HEK293 (cell line): ENCODE measurements around the gene ZNF608.

Experiments used
- CTCF ChIA-PET: fragments of 350-600 bp; formaldehyde crosslinking; extraction: SDS; loops from one replicate; lab custom pipeline; 2021; ENCODE audit warnings: antibody characterized with exemption; lab: Yijun Ruan, JAX
- POLR2A ChIA-PET: fragments of 300-600 bp; formaldehyde crosslinking; extraction: SDS; loops from one replicate; lab custom pipeline; 2020; ENCODE audit warnings: antibody characterized with exemption, inconsistent platforms; lab: Yijun Ruan, JAX
- H3K27ac ChIP-seq: fragments of 200-500 bp; sonication (Bioruptor generic); 2 replicates; pipeline ENCODE4 v1.5.1; 2014; ENCODE audit warnings: low read depth, low read length, control low read depth, inconsistent platforms; ENCODE audit errors: extremely low read depth
- H3K36me3 ChIP-seq, 2 experiments: fragments of 200-500 bp in 1 of 2; sonication (Bioruptor generic) in 1 of 2; 1 replicate in 1 of 2; 2 replicates in 1 of 2; pipeline ENCODE4 v1.5.1; 2014 to 2017; ENCODE audit warnings: inconsistent platforms in 2 of 2, low read length in 2 of 2; ENCODE audit not compliant: control insufficient read depth in 2 of 2, insufficient read depth in 1 of 2
- H3K4me1 ChIP-seq: fragments of 200-500 bp; sonication (Bioruptor generic); 2 replicates; pipeline ENCODE4 v1.5.1; 2014; ENCODE audit warnings: mild to moderate bottlenecking, low read length, inconsistent platforms; ENCODE audit not compliant: control insufficient read depth, insufficient read depth
- H3K4me3 ChIP-seq: 2 replicates; pipeline ENCODE4 v1.5.1; 2011; ENCODE audit warnings: low read depth, mild to moderate bottlenecking, control low read depth, low read length, moderate library complexity
- H3K9me3 ChIP-seq: fragments of 200-500 bp; sonication (Bioruptor generic); 2 replicates; pipeline ENCODE4 v1.5.1; 2014; ENCODE audit warnings: low read depth, low read length, inconsistent platforms; ENCODE audit not compliant: control insufficient read depth, insufficient read depth
- INSM2 ChIP-seq: fragments of 450-650 bp; formaldehyde crosslinking; IDR thresholded peaks from 2 replicates; pipeline ENCODE4 v1.5.1; 2016; ENCODE audit warnings: missing biosample characterization, missing genetic modification characterization
- MEIS1 ChIP-seq: sonication (generic); formaldehyde crosslinking; IDR thresholded peaks from 2 replicates; pipeline ENCODE4 v1.8.1; 2022; ENCODE audit warnings: missing genetic modification reagents, mild to moderate bottlenecking, borderline replicate concordance
- PATZ1 ChIP-seq: fragments of 450-650 bp; formaldehyde crosslinking; IDR thresholded peaks from 2 replicates; pipeline ENCODE4 v1.5.1; 2016; ENCODE audit warnings: missing biosample characterization, missing genetic modification characterization
- PRDM2 ChIP-seq: fragments of 450-650 bp; formaldehyde crosslinking; IDR thresholded peaks from 2 replicates; pipeline ENCODE4 v1.5.1; 2016; ENCODE audit warnings: missing biosample characterization, missing genetic modification characterization, borderline replicate concordance
- REST ChIP-seq: fragments of 450-650 bp; formaldehyde crosslinking; IDR thresholded peaks from 2 replicates; pipeline ENCODE4 v1.5.1; 2016; ENCODE audit warnings: missing biosample characterization, missing genetic modification characterization
- SCRT1 ChIP-seq: fragments of 450-650 bp; formaldehyde crosslinking; IDR thresholded peaks from 2 replicates; pipeline ENCODE4 v1.5.1; 2016; ENCODE audit warnings: missing biosample characterization, missing genetic modification characterization, borderline replicate concordance
- SCRT2 ChIP-seq: fragments of 450-650 bp; formaldehyde crosslinking; IDR thresholded peaks from 2 replicates; pipeline ENCODE4 v1.5.1; 2016; ENCODE audit warnings: missing biosample characterization, missing genetic modification characterization
- SP7 ChIP-seq: fragments of 450-650 bp; formaldehyde crosslinking; IDR thresholded peaks from 2 replicates; pipeline ENCODE4 v1.5.1; 2016; ENCODE audit warnings: missing biosample characterization, missing genetic modification characterization
- YY1 ChIP-seq: fragments of 450-650 bp; formaldehyde crosslinking; IDR thresholded peaks from 2 replicates; pipeline ENCODE4 v1.5.1; 2018; ENCODE audit warnings: missing biosample characterization, missing genetic modification characterization
- ZBTB17 ChIP-seq: fragments of 450-650 bp; formaldehyde crosslinking; IDR thresholded peaks from 2 replicates; pipeline ENCODE4 v1.5.1; 2016; ENCODE audit warnings: missing biosample characterization, missing genetic modification characterization
- ZBTB8A ChIP-seq: fragments of 450-650 bp; formaldehyde crosslinking; IDR thresholded peaks from 2 replicates; pipeline ENCODE4 v1.5.1; 2016; ENCODE audit warnings: missing biosample characterization, missing genetic modification characterization
- ZNF174 ChIP-seq: fragments of 450-650 bp; formaldehyde crosslinking; IDR thresholded peaks from 2 replicates; pipeline ENCODE4 v1.5.0; 2017; ENCODE audit warnings: missing biosample characterization, mild to moderate bottlenecking, missing genetic modification characterization
- ZNF211 ChIP-seq: fragments of 450-650 bp; formaldehyde crosslinking; IDR thresholded peaks from 2 replicates; pipeline ENCODE4 v1.5.1; 2016; ENCODE audit warnings: low read depth, missing biosample characterization, missing genetic modification characterization
- ZNF266 ChIP-seq: fragments of 450-650 bp; formaldehyde crosslinking; IDR thresholded peaks from 2 replicates; pipeline ENCODE4 v1.5.1; 2016; ENCODE audit warnings: missing biosample characterization, missing genetic modification characterization, low read depth
- ZNF335 ChIP-seq: fragments of 450-650 bp; formaldehyde crosslinking; conservative IDR thresholded peaks from 2 replicates; pipeline ENCODE4 v1.5.1; 2016; ENCODE audit warnings: missing biosample characterization, missing genetic modification characterization
- ZNF510 ChIP-seq: fragments of 450-650 bp; formaldehyde crosslinking; IDR thresholded peaks from 2 replicates; pipeline ENCODE4 v1.5.1; 2018; ENCODE audit warnings: mild to moderate bottlenecking, missing genetic modification characterization, missing biosample characterization; ENCODE audit not compliant: insufficient replicate concordance
- ZSCAN30 ChIP-seq: fragments of 450-650 bp; IDR thresholded peaks from 2 replicates; pipeline ENCODE4 v1.5.1; 2018; ENCODE audit warnings: missing biosample characterization, mild to moderate bottlenecking, missing genetic modification characterization, moderate library complexity

The ZNF608 gene

GRCh38 chr5:124790895-124791732 lies 44.7 kb upstream of the ZNF608 start (continued):
- peak; percentile 92 for TF ChIP-seq INSM2 (tag by site-specific recombination)
- TF ChIP-seq SCRT2 = peak; percentile 55; the same call in 1 of the 2 replicates
- TF ChIP-seq PRDM2 = no peak
- no peak for TF ChIP-seq ZNF266 (tag by site-specific recombination)
- TF ChIP-seq MEIS1 = peak; percentile 11; the same call in 1 of the 2 replicates
- peak; percentile 88 for TF ChIP-seq SP7
- TF ChIP-seq SCRT1 (tag by site-specific recombination) = peak; percentile 69; the same call in 1 of the 2 replicates
- no peak for TF ChIP-seq YY1 (tag by site-specific recombination)
- TF ChIP-seq PATZ1 (tag by site-specific recombination) = peak; percentile 61
- peak; percentile 52 for TF ChIP-seq ZBTB8A (tag by site-specific recombination)
- TF ChIP-seq ZSCAN30 (tag by site-specific recombination) = peak; percentile 90

GRCh38 chr5:124790301-124790894 lies 44.0 kb upstream of the ZNF608 start:
- H3K4me3 ChIP-seq = no peak overlapping the region
- peak overlapping the region; percentile 66 for H3K27ac ChIP-seq
- TF ChIP-seq ZNF510 (tag by site-specific recombination) (no peak), REST (tag by site-specific recombination) (peak; percentile 89), ZNF211 (tag by site-specific recombination) (no peak), ZNF335 (tag by site-specific recombination) (peak; percentile 49), ZNF174 (tag by site-specific recombination) (no peak), ZBTB17 (tag by site-specific recombination) (peak; percentile 31; the same call in 1 of the 2 replicates)
- no peaks in the 10 kb centered on the region for H3K9me3 ChIP-seq
- peaks cover 25% of the 10 kb centered on the region for H3K4me1 ChIP-seq
- H3K36me3 ChIP-seq = no peaks in the 10 kb centered on the region
- ChIA-PET POLR2A (interaction anchor here (0.6 to 1.2 kb wide), 2 partner anchors 44 to 621 kb away, joined by 3 read pairs; partner anchors contain the start of gene ZNF608), CTCF (interaction anchor here (0.7 kb wide), 1 partner anchor 31 kb away, joined by 3 read pairs; no protein-coding TSS in a partner anchor)
